ENCODE results near the gene PGS1.

Gene PGS1

DNA sequence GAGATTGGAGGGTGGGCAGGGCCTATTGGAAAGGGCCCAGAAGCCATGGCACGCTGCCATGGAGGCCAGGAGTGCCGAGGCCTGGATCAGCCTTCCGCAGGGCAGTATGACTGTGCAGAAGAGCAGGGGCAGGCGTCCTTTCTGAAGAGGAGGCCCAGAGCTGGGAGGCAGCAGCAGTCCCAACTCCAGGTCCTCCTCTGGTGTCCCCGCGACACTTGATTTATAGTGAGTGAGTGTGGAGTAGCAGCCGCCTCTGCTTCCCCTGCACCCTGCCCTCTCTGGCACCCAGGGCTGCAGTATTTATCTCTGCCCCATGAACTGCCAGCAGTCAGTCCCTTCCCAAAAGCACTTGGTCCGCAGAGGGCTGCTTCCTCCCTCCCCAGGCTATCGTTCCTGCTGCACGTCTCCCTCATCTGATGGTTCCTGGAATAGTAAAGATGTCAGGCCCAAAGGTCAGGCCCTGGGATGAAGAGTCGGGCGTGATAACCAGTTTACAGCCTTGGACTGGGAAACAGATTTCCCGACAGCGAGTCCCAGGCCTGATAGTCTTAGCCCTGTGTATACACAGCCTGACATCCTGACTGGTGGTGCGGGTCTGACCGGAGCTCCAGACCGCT is 32.9 kb downstream of the PGS1 start:
- no peak for DNase-seq (ENCODE audit: low spot score)

- DNase-seq (ENCODE audit: low spot score), result no peak
These were observed 34.0 kb downstream of the PGS1 start for GRCh38 chr17:78412403-78412802.

GRCh38 chr17:78414178-78415162 is 36.0 kb downstream of the PGS1 start:
- DNase-seq (ENCODE audit: low spot score), result no peak

DNA sequence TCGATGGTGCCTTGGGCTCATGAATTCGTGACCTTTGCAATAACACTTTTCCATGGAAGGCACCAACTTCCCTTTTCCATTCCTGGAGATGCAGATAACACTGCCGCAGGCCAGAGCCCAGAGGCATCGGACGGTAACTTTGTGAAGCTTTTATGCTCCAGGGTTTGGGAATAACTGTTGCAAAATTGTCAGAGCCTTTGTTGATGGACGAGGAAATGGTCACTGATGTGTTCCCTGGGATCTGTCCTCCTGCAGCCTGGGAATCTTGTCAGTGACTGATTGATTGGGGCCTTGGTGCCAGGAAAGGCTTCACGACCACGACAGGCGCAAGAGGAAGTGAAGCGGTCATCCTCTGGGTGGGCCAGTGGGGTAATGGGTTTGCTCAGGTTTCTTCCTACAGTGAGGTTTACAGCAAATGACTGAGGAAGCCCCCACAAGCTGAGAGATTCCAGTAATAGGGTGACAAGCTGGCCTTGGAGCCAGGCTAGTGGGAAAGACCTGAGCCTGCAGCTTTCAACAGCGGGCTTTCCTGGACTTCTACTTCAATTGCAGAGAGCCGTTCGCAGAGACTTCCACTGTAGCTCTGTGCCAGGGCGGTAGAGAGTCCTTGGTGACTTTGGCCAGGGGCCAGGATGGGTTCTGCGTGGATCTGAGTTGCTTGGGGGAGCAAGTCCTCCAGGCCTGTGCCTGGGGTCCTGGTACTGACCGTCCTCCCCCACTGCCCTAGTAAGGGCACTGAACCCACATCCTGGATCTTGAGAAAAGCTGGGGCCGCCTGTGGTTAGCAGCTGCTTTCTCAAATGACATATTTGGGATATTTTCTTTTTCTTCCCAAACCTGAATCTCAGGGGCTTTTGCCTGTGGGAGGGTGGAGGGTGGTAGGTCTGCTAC is 37.6 kb downstream of the PGS1 start:
- DNase-seq (ENCODE audit: low spot score), result no peak

DNA sequence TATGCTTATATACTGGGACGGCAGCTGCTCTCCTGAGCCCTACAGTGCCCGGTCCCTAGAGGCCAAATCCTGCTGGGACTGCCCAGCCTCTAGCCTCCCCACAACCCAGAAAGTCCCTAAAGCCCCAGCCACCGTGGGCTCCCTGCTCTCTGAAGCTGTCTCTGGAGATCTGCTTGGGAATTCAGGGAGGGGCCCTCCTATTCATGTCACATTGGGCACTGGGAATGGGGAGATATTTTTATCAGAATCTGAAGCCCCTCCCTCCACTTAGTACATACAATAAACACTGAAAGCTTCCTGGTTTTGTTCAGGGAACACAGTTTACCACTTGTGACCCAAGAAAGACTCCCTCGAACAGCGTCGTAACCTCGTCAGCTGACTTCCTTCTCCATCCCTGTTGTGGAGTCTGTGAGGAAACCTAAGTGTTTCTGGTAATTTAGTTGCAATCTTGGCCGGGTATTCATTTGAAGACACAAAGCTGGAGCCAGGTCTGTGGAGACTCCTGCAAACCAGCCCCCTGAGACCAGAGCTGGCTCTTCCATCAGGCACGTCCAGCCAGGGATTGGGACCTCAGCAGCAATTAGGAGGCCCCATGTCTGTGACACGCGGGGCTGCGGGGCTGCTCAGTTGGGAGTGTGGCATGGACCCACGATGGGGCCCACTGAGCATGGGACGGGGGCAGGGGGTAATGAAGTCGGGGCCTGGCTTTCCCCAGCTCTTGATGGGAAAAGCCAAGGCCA is 38.5 kb downstream of the PGS1 start:
- no peak for DNase-seq (ENCODE audit: low spot score)

DNA sequence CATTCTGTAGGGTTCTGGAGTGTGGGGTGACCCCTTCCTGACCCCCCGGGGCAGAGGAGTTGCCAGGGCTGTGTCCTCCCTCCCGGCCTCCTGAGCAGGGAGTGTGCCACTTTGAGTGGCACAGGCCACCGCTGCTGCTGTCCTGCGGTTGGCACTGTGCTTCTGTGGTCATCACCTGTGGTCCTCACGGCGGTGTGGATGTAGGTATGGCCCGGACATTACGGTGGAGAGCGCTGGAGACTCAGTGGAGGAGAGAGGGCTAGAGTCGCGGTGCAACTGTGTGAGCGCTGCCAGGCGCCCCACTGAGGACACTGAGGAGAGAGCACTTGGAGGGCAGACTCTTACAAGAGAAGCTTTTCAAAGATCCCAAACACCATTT is 39.1 kb downstream of the PGS1 start:
- no peak for DNase-seq (ENCODE audit: low spot score)

- DNase-seq (ENCODE audit: low spot score), result no peak
These were observed 40.0 kb downstream of the PGS1 start for GRCh38 chr17:78418326-78419026.

GRCh38 chr17:78419970-78420815 is 41.7 kb downstream of the PGS1 start:
- DNase-seq (ENCODE audit: low spot score), result no peak

DNA sequence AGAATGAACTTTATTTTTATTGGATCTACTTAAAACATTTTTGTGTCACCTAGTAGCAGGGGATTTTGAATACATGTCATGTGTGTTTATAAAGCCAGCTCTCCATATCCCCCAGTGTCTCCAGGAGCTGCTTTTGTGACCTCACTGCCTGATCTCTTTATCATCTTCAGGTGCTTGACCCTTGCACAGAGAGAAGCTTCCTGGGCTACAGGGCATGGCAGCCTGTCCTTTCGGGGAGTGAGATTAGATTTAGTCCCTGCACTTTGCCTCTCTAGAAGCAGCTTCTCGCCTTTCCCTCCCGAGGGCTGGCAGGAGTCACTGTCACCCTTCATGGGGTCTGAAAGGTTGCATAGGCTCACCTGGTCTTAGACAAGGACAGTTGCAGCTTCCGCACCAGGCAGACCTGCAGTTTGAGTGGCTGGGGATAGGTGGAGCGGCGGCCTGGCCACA is 42.7 kb downstream of the PGS1 start:
- no peak for DNase-seq (ENCODE audit: low spot score)

DNA sequence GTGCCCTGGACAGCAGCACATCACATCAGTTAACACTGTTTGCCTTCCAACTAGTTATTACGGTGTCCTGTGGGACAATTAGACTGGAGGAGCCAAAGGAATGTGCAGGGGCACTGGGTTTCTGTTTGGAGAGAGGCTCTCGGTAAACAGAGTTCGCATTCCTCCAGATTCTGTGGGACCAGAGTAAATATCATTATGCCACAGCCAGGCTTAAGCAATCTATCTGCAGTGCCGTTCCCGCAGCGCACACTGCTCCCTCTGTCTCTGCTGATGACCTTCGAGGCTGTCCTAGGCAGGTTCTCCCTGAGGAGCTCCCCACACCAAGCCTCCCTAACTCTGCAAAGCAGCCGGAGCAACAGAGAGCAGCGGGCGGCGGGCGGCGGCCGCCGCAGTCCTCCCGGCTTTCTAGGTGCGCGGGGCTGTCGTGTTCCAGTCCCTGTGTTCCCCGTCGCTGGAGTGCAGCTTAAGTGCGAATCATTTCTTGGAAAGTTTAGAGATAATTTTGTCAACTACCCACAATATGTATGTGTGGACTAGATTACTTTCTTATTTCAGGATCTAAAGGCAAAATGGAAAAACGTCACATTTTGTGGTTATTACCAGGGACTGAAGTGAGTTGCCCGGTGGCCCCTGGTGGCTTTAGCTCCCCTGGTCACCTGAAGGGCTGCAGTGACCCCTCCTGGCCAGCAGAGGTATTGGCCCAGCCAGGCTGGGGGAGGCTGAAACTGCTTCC is 43.3 kb downstream of the PGS1 start:
- DNase-seq (ENCODE audit: low spot score), result peak; percentile 80

GRCh38 chr17:78422267-78422605 is 43.8 kb downstream of the PGS1 start:
- no peak for DNase-seq (ENCODE audit: low spot score)

DNA sequence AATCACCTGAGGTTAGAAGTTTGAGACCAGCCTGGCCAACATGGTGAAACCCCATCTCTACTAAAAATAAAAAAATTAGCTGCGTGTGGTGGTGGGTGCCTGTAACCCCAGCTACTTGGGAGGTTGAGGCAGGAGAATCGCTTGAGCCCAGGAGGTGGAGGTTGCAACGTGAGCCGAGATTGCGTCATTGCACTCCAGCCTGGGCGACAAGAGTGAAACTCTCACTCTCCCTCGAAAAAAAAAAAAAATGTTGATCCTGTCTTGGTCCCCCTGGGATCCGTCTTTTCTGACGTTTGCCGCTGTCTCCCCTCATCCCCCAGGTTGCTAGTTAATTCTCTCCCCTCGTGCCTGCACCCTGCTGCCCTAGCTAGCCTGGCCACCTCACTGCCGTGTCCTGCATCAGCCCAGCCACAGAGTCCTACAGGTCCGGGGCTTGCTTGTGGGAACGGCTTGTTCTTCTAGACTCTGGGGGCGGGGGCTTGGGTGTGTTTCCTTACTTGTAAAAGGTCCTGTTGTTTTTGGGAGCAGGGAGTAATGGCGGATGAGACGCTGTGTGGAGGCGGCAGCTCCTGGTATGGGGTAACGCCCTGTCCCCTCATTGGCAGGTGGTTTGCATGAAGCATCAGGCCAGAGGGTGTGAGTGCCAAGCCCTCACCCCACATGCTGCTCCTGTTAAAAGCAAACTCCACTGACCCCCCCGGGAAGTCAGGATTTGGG is 44.6 kb downstream of the PGS1 start:
- no peak for DNase-seq (ENCODE audit: low spot score)

GRCh38 chr17:78423961-78424675 is 45.7 kb downstream of the PGS1 start:
- no peak for DNase-seq (ENCODE audit: low spot score)

GRCh38 chr17:78425429-78425828 is 47.0 kb downstream of the PGS1 start:
- no peak for DNase-seq (ENCODE audit: low spot score)

- DNase-seq (ENCODE audit: low spot score), result no peak
These were observed 47.9 kb downstream of the PGS1 start for GRCh38 chr17:78426293-78426879.

DNA sequence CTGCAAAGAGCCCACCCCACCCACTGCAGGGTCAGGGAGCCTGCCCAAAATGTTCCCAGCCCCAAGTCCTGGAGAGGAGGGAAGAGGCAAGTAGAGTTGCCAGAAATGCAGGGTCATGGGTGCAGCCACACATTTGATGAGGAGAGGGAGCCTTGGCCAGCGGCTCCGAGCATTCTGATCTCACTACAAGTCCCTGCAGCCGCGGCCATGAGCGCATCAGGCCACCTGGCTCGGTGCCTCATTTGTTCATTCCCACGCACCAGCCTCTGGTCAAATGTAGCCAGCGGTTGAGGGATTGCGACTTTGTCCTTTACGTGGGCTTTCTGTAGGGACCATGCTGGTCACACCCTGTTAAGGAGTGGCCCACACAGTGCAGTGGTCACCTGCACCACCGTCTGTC is 48.7 kb downstream of the PGS1 start:
- DNase-seq (ENCODE audit: low spot score), result no peak

DNA sequence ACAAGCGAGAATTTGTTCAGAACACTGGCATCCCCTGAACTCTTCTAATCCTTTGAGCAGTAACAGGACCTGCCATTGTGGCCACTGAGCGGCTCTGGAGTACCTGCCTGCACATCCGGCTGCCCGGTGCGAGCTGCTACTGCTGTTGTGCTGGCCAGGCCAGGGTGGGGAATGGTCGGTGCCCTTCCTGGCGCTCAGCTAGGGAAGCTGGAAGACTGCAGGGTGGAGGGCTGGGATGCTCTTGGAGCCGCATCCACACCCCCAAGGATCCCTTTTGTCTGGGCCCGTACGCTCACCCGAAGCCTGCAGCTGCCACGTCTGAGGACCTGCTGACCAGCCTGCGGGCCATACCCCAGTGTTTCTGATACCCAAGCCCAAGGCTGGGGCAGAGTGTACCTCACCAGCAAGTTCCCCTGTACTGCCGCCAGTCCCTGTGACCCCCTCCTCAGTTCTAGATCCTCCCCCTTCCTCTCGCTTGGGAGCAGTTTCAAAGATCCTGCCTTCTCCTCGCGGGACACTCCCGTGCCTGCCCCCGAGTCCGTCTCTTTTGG is 49.7 kb downstream of the PGS1 start:
- no peak for DNase-seq (ENCODE audit: low spot score)
